GM18498 (cell line): ENCODE data around the gene NUMB.
A peak's percentile ranks its signal among the peaks of the same experiment; 100 is the strongest.

Experiments
- ATAC-seq: cut with Tn5 transposase; IDR thresholded peaks from one replicate; pipeline ENCODE4 v1.9.1; 2021; ENCODE audit warnings: mild to moderate bottlenecking, moderate library complexity; ENCODE audit not compliant: unreplicated experiment

Gene NUMB

GRCh38 chr14:73249564-73250316, 208.6 kb downstream of the NUMB start:
- ATAC-seq = no peak

- no peak for ATAC-seq
Measured at GRCh38 chr14:73249108-73249507, 209.2 kb downstream of the NUMB start.

- ATAC-seq = peak; percentile 44
Measured at GRCh38 chr14:73248108-73248868, 210.1 kb downstream of the NUMB start.

- no peak for ATAC-seq
Measured at GRCh38 chr14:73246387-73247150, 211.8 kb downstream of the NUMB start.

GRCh38 chr14:73245480-73246325, 212.6 kb downstream of the NUMB start:
- peak; percentile 51 for ATAC-seq

GRCh38 chr14:73244541-73245290, 213.6 kb downstream of the NUMB start:
- ATAC-seq = no peak

GRCh38 chr14:73243748-73244147, 214.6 kb downstream of the NUMB start:
- no peak for ATAC-seq

GRCh38 chr14:73243341-73243740, 215.0 kb downstream of the NUMB start:
- ATAC-seq = no peak

- ATAC-seq = no peak
Measured at GRCh38 chr14:73242357-73242901, 215.9 kb downstream of the NUMB start.

- no peak for ATAC-seq
Measured at GRCh38 chr14:73241481-73242165, 216.7 kb downstream of the NUMB start.

- no peak for ATAC-seq
Measured at GRCh38 chr14:73240816-73241480, 217.4 kb downstream of the NUMB start.

GRCh38 chr14:73239393-73240241, 218.7 kb downstream of the NUMB start:
- ATAC-seq = no peak

GRCh38 chr14:73238941-73239340, 219.4 kb downstream of the NUMB start:
- no peak for ATAC-seq

- ATAC-seq = no peak
Measured at GRCh38 chr14:73238424-73238852, 219.9 kb downstream of the NUMB start.

- no peak for ATAC-seq
Measured at GRCh38 chr14:73237786-73238423, 220.4 kb downstream of the NUMB start.

- ATAC-seq = no peak
Measured at GRCh38 chr14:73237219-73237785, 221.0 kb downstream of the NUMB start, which contains the start of gene PAPLN. Gene PAPLN (plus strand): TSS chr14:73237506. CDS start chr14:73239779, 2,273 bp downstream.
